SH-SY5Y (cell line): ENCODE data around the gene ZDHHC14.

ENCODE experiments used
- GATA2 ChIP-seq: IDR thresholded peaks from 2 replicates; pipeline ENCODE4 v1.6.1; 2011; ENCODE audit warnings: mild to moderate bottlenecking, low read depth, low read length
- GATA3 ChIP-seq: IDR thresholded peaks from 2 replicates; pipeline ENCODE4 v1.6.1; 2011; ENCODE audit warnings: low read depth, mild to moderate bottlenecking, low read length, moderate library complexity

- no peak for TF ChIP-seq GATA3
- TF ChIP-seq GATA2, result no peak
These were observed 76.8 kb downstream of the ZDHHC14 start for GRCh38 chr6:157457787-157458186.
